Activated CD8-positive, alpha-beta memory T cell treated with anti-CD3 and anti-CD28 coated beads, Interleukin-2, amount 50 U/mL, for 24 hours (primary cell): ENCODE data around the gene FAM83G.

Experiments
- DNase-seq: peaks from one replicate; pipeline ENCODE4 v3.0.0-alpha.2; 2020; ENCODE audit errors: extremely low read depth

The FAM83G gene

GRCh38 chr17:19009970-19010369 is 5.4 kb upstream of the FAM83G start:
- DNase-seq, result no peak

DNA sequence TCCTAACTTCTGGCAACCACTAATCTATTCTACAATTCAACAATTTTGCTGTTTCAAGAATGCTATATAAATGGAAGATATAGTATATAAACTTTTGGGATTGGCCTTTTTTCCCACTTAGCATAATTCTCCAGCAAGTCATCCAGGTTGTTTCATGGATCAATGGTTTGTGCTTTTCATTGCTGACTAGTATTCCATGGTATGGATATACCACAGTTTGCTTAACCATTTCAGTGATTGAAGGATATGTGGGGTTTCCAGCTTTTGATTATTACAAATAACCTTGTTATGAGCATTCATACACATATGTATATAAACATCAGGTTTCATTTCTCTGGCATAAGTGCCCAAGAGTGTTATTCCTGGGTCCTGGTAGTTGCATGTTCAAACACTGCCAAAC is 2.1 kb upstream of the FAM83G start:
- DNase-seq, result no peak

GRCh38 chr17:19005789-19006430 is 1.3 kb upstream of the FAM83G start:
- no peak for DNase-seq

DNA sequence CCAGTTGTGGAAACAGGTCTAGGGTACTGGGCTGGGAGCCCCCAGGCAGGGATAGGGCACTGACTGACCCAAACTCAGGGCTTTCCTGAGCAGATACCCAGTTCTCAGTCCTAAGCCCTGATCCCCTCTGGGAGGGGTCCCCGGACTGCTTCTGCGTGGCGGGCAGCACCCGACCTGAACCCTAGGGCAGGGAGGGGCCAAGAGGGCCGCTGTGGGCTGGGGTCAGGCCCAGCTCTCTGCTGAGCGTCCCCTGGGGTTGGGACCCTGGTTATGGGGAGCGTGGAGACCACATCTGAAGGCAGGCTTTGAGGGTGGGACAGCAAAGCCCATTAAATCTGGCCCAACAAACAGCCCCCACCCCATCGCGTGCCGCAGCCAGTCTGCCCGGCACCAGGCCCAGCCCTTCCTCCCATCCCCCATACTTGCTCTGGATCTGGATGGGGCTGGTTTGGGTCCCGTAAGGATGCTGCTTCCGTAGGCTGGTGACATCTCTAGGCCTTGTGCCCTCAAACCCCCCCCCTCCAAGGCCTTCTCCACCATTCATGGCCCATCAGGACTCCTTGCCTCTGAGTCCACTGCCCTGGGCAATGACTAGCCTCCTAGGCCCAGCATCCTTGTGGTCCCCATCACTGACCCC is 691 bp upstream of the FAM83G start:
- DNase-seq, result no peak

DNA sequence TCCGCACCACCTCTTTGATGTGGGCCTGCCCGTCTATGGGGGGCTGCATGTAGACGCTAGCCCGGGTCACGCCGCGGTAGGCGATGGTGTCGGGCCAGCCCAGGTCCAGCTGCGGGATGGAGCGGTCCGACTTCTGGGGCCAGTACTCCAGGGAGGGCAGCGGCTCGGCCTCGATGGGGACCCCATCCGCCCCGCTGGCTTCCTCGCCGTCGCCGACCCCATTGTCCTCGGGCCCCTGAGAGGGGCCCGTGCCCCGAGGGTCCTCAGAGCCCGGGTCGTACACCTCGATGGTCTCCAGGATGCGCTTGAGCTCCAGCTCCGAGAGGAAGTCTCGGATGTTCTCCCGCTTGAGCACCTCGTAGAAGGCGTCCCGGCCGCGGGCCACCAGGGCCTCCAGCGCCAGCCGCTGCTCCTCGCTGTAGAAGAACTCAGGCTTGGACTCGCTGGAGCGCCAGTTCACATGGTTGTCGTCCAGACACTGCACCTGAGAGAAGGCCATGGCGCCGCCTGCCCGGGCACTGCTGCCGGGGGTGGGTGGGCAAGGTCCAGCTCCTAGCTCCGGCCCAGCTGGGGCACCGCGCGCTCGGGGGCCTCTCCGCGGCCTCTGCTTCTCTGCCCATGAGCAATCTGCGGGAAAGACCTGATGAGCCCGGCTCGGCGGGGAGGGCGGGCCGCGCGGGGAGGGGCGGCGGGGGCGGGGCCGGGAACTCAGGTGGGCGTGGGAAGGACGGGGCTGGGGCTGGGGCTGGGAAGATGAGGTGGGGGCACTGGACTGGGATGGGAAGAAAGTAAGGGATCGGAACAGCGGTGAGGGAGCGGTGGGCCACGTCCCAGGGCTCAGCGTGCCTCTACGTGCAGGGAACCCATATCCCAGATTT is 782 bp downstream of the FAM83G start:
- no peak for DNase-seq

- no peak for DNase-seq
Observed at GRCh38 chr17:19002805-19003542, 1.6 kb downstream of the FAM83G start.

- DNase-seq, result no peak
Observed at GRCh38 chr17:19001907-19002590, 2.5 kb downstream of the FAM83G start.

GRCh38 chr17:19000531-19001325 is 3.8 kb downstream of the FAM83G start:
- DNase-seq, result no peak

DNA sequence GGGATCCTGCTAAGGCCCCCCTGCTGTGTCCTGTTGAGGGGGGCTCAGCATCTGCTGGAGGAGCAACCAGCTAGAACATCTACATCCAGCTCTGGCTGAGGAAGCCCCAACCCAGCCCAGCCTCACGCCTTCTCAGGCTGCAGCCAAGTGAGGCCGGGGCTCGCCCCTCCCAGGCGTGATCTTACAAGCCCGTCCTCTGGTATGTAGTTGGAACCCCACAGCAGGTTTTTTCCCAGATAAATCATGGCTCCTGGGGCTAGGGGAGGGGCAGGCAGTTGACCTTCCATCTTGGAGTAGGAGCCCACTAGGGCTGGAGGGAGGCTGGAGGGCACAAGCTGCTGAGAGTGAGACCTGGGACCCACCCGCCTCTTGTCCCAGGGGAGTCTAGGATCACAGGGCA is 4.7 kb downstream of the FAM83G start:
- no peak for DNase-seq

DNA sequence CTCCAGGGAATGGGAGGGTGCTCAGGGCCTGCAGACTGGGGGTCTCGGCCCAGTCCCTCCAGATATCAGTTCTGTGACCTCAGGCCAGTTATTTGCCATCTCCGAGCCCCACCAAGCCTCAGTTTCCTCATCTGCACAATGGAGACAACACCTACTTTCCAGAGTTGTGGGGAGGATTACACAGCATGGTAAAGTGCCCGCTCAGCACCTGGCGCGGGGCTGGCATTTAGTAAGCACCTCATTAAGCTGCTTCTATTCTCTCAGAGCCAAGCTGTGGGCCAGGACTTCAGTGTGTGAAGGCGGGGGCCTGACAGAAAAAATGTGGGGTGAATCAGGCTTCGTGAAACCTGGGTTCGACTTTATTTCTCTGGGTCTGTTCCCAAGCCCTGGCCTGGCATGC is 5.2 kb downstream of the FAM83G start:
- DNase-seq, result no peak

DNA sequence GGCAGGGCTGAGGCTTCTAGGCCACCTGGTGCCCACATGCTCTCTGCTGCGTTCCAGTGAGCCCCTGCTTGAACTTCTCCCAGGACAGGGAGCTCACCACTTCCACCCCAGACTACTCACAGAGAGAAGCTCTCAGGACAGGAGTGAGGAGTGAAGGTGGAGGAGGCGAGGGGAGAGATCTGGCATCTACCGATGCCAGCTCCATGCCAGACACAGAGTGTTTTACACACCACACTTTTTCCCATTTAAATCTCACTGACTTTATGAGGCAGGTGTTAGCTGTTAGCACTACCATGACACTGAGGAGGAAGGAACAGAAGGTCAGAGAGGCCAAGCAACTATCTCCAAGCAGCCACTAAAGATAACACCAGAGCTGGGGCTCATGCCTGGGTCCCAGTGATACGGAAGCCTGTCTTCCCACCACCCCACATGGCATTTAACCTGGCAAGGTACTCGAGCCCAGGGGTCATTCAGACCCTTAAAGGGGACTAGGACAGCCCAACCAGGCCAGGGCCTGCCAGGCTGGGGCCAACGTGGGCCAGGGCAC is 6.8 kb downstream of the FAM83G start:
- DNase-seq, result no peak

- DNase-seq, result no peak
Observed at GRCh38 chr17:18996458-18996857, 8.1 kb downstream of the FAM83G start.

- DNase-seq, result no peak
Observed at GRCh38 chr17:18995220-18995619, 9.3 kb downstream of the FAM83G start.

- DNase-seq, result no peak
Observed at GRCh38 chr17:18994631-18995030, 9.9 kb downstream of the FAM83G start.

- no peak for DNase-seq
Observed at GRCh38 chr17:18993905-18994526, 10.5 kb downstream of the FAM83G start.

DNA sequence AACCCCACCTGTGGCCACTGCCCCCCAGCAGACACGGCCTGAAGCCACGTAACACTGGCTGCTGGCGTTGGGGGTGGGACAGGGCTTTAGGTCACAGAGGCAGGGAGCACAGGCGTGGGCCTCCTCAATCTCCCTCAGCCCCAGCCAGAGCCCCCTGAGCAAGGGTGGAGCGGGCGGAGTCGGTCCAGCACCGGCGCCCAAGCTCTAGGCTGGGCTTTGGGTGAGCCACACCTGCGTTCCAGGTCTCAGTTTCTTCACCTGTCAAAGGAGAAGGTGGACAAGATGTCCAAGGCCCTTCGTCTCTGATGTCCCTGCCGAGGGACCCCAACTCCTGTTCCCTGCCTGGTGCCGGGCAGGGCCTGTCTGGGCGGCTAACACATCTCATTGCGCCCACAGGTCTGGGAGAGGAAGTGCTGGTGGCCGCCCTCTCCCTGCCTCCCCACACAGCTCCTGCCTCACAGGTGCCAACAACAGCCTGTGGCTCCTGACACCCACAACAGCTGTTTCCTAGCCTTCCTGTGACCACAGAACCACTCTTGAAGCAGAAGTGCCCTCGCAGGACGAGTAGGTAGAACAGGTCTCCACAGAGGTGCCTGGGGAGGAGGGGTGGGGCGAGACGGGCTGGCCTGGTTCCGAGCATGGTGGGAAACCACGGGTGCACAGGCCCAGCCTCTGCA is 12.0 kb downstream of the FAM83G start:
- DNase-seq, result no peak

- DNase-seq, result no peak
Observed at GRCh38 chr17:18991531-18992315, 12.8 kb downstream of the FAM83G start.

GRCh38 chr17:18990331-18990730 is 14.2 kb downstream of the FAM83G start:
- no peak for DNase-seq
